NCI-H1417 (cell line): ENCODE results near the gene IPO13.

Source experiments
- DNase-seq, 3 experiments: peaks; one replicate each; lab custom pipeline; 2025; lab: John Stamatoyannopoulos, UW

Gene IPO13

GRCh38 chr1:44012941-44013609 lies 66.3 kb downstream of the IPO13 start:
- DNase-seq = no peak

- DNase-seq = no peak
These were observed 67.2 kb downstream of the IPO13 start for GRCh38 chr1:44013949-44014348.

GRCh38 chr1:44014365-44015104 lies 67.8 kb downstream of the IPO13 start:
- no peak for DNase-seq

- no peak for DNase-seq
These were observed 68.5 kb downstream of the IPO13 start for GRCh38 chr1:44015206-44015605.

- no peak for DNase-seq
These were observed 69.5 kb downstream of the IPO13 start for GRCh38 chr1:44016041-44016889.

GRCh38 chr1:44016890-44017400 lies 70.2 kb downstream of the IPO13 start:
- no peak for DNase-seq
